Activated CD4-positive, alpha-beta memory T cell treated with anti-CD3 and anti-CD28 coated beads for 36 hours (primary cell): ENCODE data around the gene LOXHD1. TPM values are rescaled to one million over a fixed set of nuclear protein-coding genes. Genes with fewer than 3 reads are reported as not detected.

Source experiments
- CTCF ChIA-PET: fragments of 350-600 bp; sonication (Branson Sonifier 250); formaldehyde crosslinking; loops from one replicate; lab custom pipeline; 2021; ENCODE audit warnings: antibody characterized with exemption, inconsistent platforms; lab: Charles Lee
- POLR2A ChIA-PET: fragments of 350-600 bp; sonication (Branson Sonifier 250); formaldehyde crosslinking; loops from one replicate; lab custom pipeline; 2021; ENCODE audit warnings: antibody characterized with exemption; lab: Charles Lee
- DNase-seq: peaks from one replicate; pipeline ENCODE4 v3.0.0-alpha.2; 2020
- H3K27ac Mint-ChIP-seq: one replicate; pipeline ENCODE4 v1.8.0; 2021; ENCODE audit warnings: mixed read lengths
- H3K27me3 Mint-ChIP-seq: one replicate; pipeline ENCODE4 v1.8.0; 2021; ENCODE audit warnings: mixed read lengths
- H3K36me3 Mint-ChIP-seq: one replicate; pipeline ENCODE4 v1.8.0; 2021; ENCODE audit warnings: mixed read lengths
- H3K4me1 Mint-ChIP-seq: one replicate; pipeline ENCODE4 v1.8.0; 2021; ENCODE audit warnings: low read depth, mixed read lengths
- H3K4me3 Mint-ChIP-seq: one replicate; pipeline ENCODE4 v1.8.0; 2021; ENCODE audit warnings: mild to moderate bottlenecking, mixed read lengths
- H3K9me3 Mint-ChIP-seq: one replicate; pipeline ENCODE4 v1.8.0; 2021; ENCODE audit warnings: mixed read lengths
- intact Hi-C: fragments of 100-400 bp; cut with micrococcal nuclease; formaldehyde crosslinking; loops from one replicate; pipeline ENCODE4 v1.15.1; 2023
- total RNA-seq, 2 experiments: library from RNA; stranded (reverse); gene quantifications; one replicate each; pipeline ENCODE4 v1.2.3, GENCODE V29; 2021

LOXHD1 gene
- total RNA-seq, 2 experiments from 2014 or later: 0.05 TPM; not detected in 1

DNA sequence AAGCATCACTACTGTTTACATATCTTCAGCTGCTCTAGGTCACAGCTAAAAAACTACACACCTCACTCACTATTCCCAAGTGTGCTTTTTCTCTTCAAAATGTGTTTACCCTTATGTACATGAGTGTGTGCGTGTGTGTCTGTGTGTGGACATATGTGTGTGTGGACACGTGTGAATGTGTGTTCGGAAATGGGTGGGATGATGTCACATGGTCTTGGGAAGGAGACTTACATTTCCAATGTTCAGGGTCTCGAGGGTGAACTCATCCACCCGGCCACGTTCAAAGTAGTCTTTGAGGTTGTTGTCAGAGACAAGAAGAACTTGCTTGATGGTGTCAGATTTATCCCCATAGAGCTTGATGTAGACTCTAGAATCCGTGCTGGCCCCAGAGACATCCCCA is 87.8 kb downstream of the LOXHD1 start:
- Mint-ChIP-seq H3K27me3 (no peaks in the 10 kb centered on the region), H3K4me3 (no peak overlapping the region), H3K9me3 (no peaks in the 10 kb centered on the region), H3K4me1 (no peaks in the 10 kb centered on the region), H3K36me3 (no peaks in the 10 kb centered on the region), H3K27ac (no peak overlapping the region)
- ChIA-PET POLR2A (no interaction called here), CTCF (no interaction called here)
- intact Hi-C loops: no loop called here
- no peak for DNase-seq

DNA sequence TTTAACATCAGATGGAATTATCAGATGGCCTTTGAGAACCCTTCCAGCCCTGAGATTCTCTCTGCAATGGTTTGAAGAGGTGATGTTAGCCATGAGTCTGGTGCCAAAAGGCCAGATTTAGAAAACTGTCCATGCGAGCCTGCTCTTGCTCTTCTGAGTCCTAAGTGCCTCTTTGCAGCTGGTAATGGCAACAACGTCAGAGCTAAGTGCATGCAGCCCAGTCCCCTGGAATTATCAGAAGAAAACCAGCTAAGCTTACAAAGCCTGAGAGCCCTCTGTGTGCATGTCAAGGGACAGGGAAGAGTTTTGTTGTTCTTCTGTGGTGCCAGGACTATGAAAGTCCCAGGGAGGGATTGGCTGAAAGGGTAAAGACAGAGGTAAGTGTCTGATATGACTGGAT is 89.8 kb downstream of the LOXHD1 start:
- DNase-seq: no peak
- no peak overlapping the region for H3K4me3 Mint-ChIP-seq
- intact Hi-C loops: no loop called here
- CTCF ChIA-PET: interaction anchor here (1.2 kb wide), 1 partner anchor 85 kb away, joined by 3 read pairs; no protein-coding TSS in a partner anchor
- H3K4me1 Mint-ChIP-seq: no peaks in the 10 kb centered on the region
- no peaks in the 10 kb centered on the region for H3K36me3 Mint-ChIP-seq
- no peaks in the 10 kb centered on the region for H3K27me3 Mint-ChIP-seq
- POLR2A ChIA-PET: no interaction called here
- no peak overlapping the region for H3K27ac Mint-ChIP-seq
- no peaks in the 10 kb centered on the region for H3K9me3 Mint-ChIP-seq

DNA sequence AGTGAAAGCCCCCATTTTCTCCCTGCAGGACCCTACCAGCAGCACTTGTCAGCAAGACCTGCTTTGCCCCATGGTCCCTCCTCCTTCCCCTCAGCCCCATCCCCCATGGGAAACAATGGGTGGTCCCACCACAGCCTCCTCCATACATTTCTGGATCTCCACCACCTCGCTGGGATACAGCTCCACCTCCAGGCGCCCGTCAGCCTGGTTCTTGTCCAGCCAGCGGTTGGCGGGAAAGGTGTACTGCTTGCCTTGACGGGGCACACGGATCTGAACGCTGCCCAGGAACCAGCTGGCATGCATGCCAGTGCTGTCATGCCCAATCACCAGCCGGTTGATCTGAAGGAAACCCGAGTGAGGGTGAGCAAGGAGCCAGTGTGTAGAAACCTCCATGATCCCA is 90.9 kb downstream of the LOXHD1 start:
- Mint-ChIP-seq H3K4me3 (no peak overlapping the region), H3K27me3 (peaks cover 2% of the 10 kb centered on the region), H3K4me1 (no peaks in the 10 kb centered on the region), H3K36me3 (no peaks in the 10 kb centered on the region), H3K27ac (no peak overlapping the region), H3K9me3 (no peaks in the 10 kb centered on the region)
- intact Hi-C loops: no loop called here
- POLR2A ChIA-PET: no interaction called here
- CTCF ChIA-PET: no interaction called here
- DNase-seq: no peak

DNA sequence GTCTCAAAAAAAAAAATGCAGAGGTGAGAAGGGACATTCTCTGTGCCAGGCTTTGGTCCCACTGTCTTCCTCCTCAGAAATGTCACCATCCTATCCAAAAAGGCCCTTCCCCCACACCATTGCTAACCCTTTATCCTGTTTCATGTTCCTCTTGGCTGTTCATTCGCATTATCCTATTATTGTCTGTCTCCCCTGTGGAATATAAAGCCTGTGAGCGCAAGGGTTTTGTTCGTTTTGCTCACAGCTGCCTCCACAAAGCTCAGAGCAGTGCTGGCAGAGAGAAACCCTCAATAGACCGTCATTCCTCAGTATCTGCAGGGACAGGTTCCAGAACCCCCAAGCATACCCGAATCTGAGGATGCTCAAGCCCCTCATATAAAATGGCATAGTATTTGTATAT is 91.8 kb downstream of the LOXHD1 start:
- Mint-ChIP-seq H3K27me3 (peaks cover 2% of the 10 kb centered on the region), H3K9me3 (no peaks in the 10 kb centered on the region), H3K4me3 (no peak overlapping the region), H3K4me1 (no peaks in the 10 kb centered on the region), H3K27ac (no peak overlapping the region), H3K36me3 (no peaks in the 10 kb centered on the region)
- ChIA-PET POLR2A (no interaction called here), CTCF (no interaction called here)
- intact Hi-C loops: no loop called here
- DNase-seq: no peak

DNA sequence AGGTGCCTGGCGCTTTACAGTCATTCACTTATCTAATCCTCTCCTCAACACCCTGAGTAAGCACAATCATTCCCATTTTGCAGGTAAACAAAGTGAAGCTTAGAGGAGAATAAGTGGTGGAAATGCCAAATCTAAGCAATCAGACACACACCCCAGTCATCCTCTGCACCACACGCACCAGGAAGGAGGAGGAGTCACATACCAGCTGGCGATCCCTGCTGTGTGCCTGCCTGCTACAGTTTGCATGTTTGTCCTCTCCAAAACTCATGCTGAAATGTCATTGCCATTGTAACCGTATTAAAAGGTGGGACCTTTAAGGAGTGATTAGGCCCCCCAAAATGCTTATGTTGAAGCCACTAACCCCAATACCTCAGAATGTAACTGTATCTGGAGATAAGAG is 93.7 kb downstream of the LOXHD1 start:
- no peak overlapping the region for H3K27ac Mint-ChIP-seq
- H3K27me3 Mint-ChIP-seq: peaks cover 2% of the 10 kb centered on the region
- DNase-seq: no peak
- H3K4me3 Mint-ChIP-seq: no peak overlapping the region
- H3K9me3 Mint-ChIP-seq: no peaks in the 10 kb centered on the region
- intact Hi-C loops: no loop called here
- ChIA-PET POLR2A (no interaction called here), CTCF (no interaction called here)
- no peaks in the 10 kb centered on the region for H3K4me1 Mint-ChIP-seq
- no peaks in the 10 kb centered on the region for H3K36me3 Mint-ChIP-seq

DNA sequence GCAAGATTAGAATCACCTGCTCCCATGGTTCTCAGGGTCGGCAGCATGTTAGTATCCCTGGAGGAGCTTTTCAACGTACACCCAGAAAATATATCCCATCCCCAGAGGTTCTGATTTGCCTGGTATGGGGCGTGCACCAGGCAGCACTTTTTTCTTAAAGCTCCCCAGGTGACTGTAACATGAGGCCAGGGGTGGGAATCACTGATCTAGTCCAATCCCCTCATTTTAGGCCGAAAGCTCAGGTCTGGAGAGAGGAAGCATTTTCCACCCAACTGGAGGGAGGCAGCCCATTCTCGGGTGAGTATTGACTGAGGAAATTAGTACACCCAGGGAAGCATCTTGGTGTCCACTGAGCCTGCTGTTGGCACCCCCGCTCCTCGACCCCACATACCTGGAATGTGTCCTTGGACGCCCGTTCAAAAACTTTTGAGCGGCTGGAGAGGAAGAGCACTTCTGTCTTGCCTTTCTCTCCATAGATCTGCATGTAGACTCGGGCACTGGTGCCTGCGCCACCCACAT is 94.3 kb downstream of the LOXHD1 start:
- ChIA-PET CTCF (no interaction called here), POLR2A (no interaction called here)
- no peaks in the 10 kb centered on the region for H3K4me1 Mint-ChIP-seq
- no peaks in the 10 kb centered on the region for H3K9me3 Mint-ChIP-seq
- intact Hi-C loops: no loop called here
- H3K36me3 Mint-ChIP-seq: no peaks in the 10 kb centered on the region
- no peak for DNase-seq
- no peak overlapping the region for H3K27ac Mint-ChIP-seq
- peaks cover 2% of the 10 kb centered on the region for H3K27me3 Mint-ChIP-seq
- H3K4me3 Mint-ChIP-seq: no peak overlapping the region

DNA sequence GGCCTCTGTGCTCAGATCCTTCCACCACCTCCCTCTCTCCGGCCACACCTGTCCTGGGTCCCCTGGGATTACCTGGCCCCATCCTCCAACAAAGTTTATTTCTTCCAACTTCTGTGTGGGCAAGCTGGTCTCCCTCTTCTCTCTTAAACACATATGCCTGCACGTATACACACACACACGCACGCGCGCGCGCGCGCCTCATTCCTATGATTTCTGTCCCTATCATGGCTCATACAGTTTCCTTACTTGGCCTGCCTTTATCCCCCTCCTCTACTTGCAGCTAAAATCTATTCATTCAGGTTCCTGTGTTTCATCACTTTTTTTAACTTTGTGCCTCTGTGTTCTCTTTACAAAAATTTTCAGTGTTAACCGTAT is 96.4 kb downstream of the LOXHD1 start:
- ChIA-PET POLR2A (no interaction called here), CTCF (no interaction called here)
- no peak overlapping the region for H3K4me3 Mint-ChIP-seq
- intact Hi-C loops: no loop called here
- no peak overlapping the region for H3K27ac Mint-ChIP-seq
- no peaks in the 10 kb centered on the region for H3K36me3 Mint-ChIP-seq
- DNase-seq: no peak
- peaks cover 2% of the 10 kb centered on the region for H3K27me3 Mint-ChIP-seq
- H3K9me3 Mint-ChIP-seq: no peaks in the 10 kb centered on the region
- no peaks in the 10 kb centered on the region for H3K4me1 Mint-ChIP-seq

DNA sequence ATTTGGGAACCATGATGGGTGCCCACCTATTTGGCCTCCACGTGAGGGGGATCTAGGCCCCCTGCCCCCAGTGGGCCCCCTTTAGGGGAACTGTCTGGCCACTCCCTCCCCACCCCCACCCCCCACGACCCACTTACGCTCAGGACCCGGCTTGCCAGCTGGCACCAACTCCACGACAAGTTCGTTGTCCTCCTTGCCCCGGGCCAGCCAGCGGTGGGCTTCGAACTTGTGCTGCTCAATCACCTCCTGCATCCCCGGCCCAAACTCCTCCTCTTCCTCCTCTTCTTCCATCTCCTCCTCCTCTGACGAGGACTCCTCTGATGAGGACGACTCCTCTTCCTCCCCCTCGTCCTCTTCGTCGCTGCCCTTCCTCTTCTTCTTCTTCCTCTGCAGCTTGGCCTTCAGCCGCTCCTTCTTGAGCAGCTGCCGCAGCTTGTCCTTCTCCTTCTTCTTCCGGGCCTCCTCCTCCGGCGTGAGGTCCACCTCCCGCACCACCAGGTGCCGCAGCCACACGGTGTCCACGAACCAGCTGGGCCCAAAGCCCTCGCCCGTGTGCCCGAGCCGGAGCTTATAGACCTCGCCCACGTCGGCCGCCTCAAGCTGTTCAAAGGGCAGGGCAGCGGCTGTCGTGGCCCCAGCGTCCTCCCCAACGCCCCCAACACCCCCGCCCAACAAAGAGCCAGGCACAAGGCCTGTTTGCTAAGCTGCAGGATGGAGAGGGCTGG is 96.9 kb downstream of the LOXHD1 start:
- Mint-ChIP-seq H3K27me3 (peaks cover 2% of the 10 kb centered on the region), H3K27ac (no peak overlapping the region), H3K36me3 (no peaks in the 10 kb centered on the region), H3K4me3 (no peak overlapping the region), H3K4me1 (no peaks in the 10 kb centered on the region), H3K9me3 (no peaks in the 10 kb centered on the region)
- intact Hi-C loops: loop anchor here (5.0 kb wide), 1 partner anchor 97 kb away; the partner anchor contains the start of gene LOXHD1
- ChIA-PET CTCF (no interaction called here), POLR2A (no interaction called here)
- no peak for DNase-seq

DNA sequence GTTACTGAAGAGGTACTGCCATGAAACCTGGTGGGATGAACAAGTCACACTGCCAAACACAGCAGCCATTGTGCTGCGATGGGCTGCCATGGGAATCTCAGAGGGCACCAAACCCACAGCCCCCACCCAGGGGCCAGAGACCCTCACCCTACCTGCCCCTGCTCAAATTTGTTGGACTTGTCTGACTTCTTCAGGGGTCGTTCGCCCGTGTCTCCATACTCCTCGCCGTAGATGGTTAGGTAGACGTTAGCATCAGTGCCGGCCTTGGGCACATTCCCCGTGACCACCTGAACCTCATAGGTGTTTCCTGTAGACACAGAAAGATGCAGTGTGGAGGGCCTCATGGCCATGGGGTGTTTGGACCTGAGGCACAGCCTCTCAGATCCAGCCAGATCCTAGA is 97.7 kb downstream of the LOXHD1 start:
- DNase-seq: no peak
- Mint-ChIP-seq H3K4me1 (no peaks in the 10 kb centered on the region), H3K27me3 (peaks cover 2% of the 10 kb centered on the region), H3K4me3 (no peak overlapping the region), H3K27ac (no peak overlapping the region), H3K9me3 (no peaks in the 10 kb centered on the region), H3K36me3 (no peaks in the 10 kb centered on the region)
- ChIA-PET CTCF (no interaction called here), POLR2A (no interaction called here)
- intact Hi-C loops: loop anchor here (5.0 kb wide), 1 partner anchor 98 kb away; the partner anchor contains the start of gene LOXHD1

DNA sequence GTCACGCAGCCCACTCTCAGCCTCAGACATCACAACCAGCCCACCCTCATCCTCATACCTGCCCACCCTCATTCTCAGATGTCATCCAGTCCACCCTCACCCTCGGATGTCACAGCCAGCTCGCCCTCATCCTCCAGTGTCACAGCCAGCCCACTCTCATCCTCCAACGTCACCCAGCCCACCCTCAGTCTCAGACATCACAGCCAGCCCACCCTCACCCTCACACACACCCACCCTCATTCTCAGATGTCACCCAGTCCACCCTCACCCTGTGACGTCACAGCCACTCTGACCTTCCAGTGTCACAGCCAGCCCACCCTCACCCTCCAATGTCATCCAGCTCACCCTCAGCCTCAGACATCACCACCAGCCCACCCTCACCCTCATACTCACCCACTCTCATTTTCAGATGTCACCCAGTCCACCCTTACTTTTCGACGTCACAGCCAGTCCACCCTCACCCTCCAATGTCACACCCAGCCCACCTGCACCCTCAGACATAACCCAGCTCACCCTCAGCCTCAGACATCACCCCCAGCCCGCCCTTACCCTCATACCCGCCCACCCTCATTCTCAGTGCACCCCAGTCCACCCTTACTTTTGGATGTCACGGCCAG is 100.3 kb downstream of the LOXHD1 start:
- ChIA-PET POLR2A (no interaction called here), CTCF (no interaction called here)
- Mint-ChIP-seq H3K27me3 (peaks cover under 1% of the 10 kb centered on the region), H3K9me3 (no peaks in the 10 kb centered on the region), H3K36me3 (no peaks in the 10 kb centered on the region), H3K27ac (no peak overlapping the region), H3K4me1 (no peaks in the 10 kb centered on the region), H3K4me3 (no peak overlapping the region)
- intact Hi-C loops: loop anchor here (5.0 kb wide), 1 partner anchor 101 kb away; the partner anchor contains the start of gene LOXHD1
- no peak for DNase-seq

DNA sequence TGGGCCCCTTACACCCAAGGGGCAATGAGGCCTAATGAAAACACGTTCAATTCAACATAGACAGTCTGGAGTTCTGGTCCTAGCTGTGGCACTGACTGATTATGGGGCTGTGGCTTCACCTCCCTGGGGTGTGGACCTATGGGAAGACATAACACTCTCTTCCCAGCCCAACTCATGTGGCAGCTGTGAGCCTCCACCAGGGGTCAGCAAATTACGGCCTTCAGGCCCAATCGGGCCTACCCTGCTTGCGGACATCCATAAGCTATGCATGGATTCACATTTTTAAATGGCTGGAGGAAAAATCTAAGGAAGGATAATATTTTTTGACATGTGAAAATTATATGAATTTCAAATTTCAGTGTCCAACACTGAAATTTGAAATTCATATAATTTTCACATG is 101.3 kb downstream of the LOXHD1 start:
- ChIA-PET CTCF (no interaction called here), POLR2A (no interaction called here)
- Mint-ChIP-seq H3K27ac (no peak overlapping the region), H3K9me3 (no peaks in the 10 kb centered on the region), H3K4me1 (no peaks in the 10 kb centered on the region), H3K4me3 (no peak overlapping the region), H3K27me3 (no peaks in the 10 kb centered on the region), H3K36me3 (no peaks in the 10 kb centered on the region)
- peak; percentile 11 for DNase-seq
- intact Hi-C loops: loop anchor here (5.0 kb wide), 1 partner anchor 102 kb away; the partner anchor contains the start of gene LOXHD1

DNA sequence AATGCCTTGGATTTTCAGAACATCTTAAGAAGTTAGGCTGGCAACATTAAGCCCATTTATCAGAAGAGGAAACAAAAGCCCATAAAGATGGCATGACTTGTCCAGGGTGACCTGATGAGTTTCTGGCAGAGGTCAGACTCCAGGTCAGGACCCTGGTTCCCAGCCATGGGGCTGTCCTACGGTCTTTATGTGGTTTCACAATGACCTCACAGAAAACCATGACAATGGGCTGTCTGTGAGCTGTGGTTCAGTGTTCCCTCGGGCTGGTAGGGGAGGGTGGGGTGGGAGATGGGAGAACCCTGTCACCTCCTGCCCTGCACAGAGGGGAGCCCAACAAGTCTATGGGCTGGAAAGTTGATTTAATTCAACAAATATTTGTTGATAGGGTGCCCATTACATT is 101.8 kb downstream of the LOXHD1 start:
- Mint-ChIP-seq H3K36me3 (no peaks in the 10 kb centered on the region), H3K27me3 (no peaks in the 10 kb centered on the region), H3K9me3 (no peaks in the 10 kb centered on the region), H3K4me3 (no peak overlapping the region), H3K27ac (no peak overlapping the region), H3K4me1 (no peaks in the 10 kb centered on the region)
- ChIA-PET POLR2A (no interaction called here), CTCF (interaction anchor here (1.3 kb wide), 1 partner anchor 102 kb away, joined by 8 read pairs; the partner anchor contains the start of gene LOXHD1)
- intact Hi-C loops: loop anchor here (5.0 kb wide), 1 partner anchor 102 kb away; the partner anchor contains the start of gene LOXHD1
- no peak for DNase-seq
